NCI-H2081 (cell line): Measurements from ENCODE around the gene SPEF2.
"Not testable (repeated sequence)": the region's sequence is repeated elsewhere in the genome, so short reads cannot be mapped to it uniquely, and the experiment has no call there.

ENCODE experiments used
- DNase-seq, 2 experiments: peaks; one replicate each; lab custom pipeline; 2025; lab: John Stamatoyannopoulos, UW

Gene SPEF2

GRCh38 chr5:35819668-35820067 is 202.0 kb downstream of the SPEF2 start:
- no peak for DNase-seq

- DNase-seq = no peak
These were observed 203.1 kb downstream of the SPEF2 start for GRCh38 chr5:35820735-35821134.

GRCh38 chr5:35821513-35821912 is 203.8 kb downstream of the SPEF2 start:
- no peak for DNase-seq

- DNase-seq = no peak
These were observed 204.8 kb downstream of the SPEF2 start for GRCh38 chr5:35822511-35822910.

GRCh38 chr5:35823347-35824098 is 205.9 kb downstream of the SPEF2 start:
- DNase-seq = no peak

- no peak for DNase-seq
These were observed 208.4 kb downstream of the SPEF2 start for GRCh38 chr5:35826056-35826455.

- no peak for DNase-seq
These were observed 208.9 kb downstream of the SPEF2 start for GRCh38 chr5:35826554-35826953.

- DNase-seq = no peak
These were observed 210.5 kb downstream of the SPEF2 start for GRCh38 chr5:35828082-35828598.

GRCh38 chr5:35830587-35830986 is 212.9 kb downstream of the SPEF2 start:
- no peak for DNase-seq

- no peak for DNase-seq
These were observed 215.1 kb downstream of the SPEF2 start for GRCh38 chr5:35832762-35833161.

- no peak for DNase-seq
These were observed 215.6 kb downstream of the SPEF2 start for GRCh38 chr5:35833224-35833623.

- DNase-seq = no peak
These were observed 218.4 kb downstream of the SPEF2 start for GRCh38 chr5:35835796-35836742.

GRCh38 chr5:35838370-35839042 is 220.8 kb downstream of the SPEF2 start:
- no peak for DNase-seq

GRCh38 chr5:35842856-35843255 is 225.2 kb downstream of the SPEF2 start:
- DNase-seq = no peak

GRCh38 chr5:35845508-35845907 is 227.8 kb downstream of the SPEF2 start:
- not testable (repeated sequence) for DNase-seq

- no peak for DNase-seq
These were observed 229.8 kb downstream of the SPEF2 start for GRCh38 chr5:35847491-35847890.

- no peak for DNase-seq
These were observed 230.3 kb downstream of the SPEF2 start for GRCh38 chr5:35847961-35848360.

GRCh38 chr5:35849860-35850259 is 232.2 kb downstream of the SPEF2 start:
- no peak for DNase-seq

GRCh38 chr5:35850967-35851680 is 233.5 kb downstream of the SPEF2 start:
- no peak for DNase-seq

- DNase-seq = no peak
These were observed 234.5 kb downstream of the SPEF2 start for GRCh38 chr5:35852084-35852734.

GRCh38 chr5:35852773-35853172 is 235.1 kb downstream of the SPEF2 start:
- DNase-seq = no peak
